ENCODE measurements around the gene HDAC7.

HDAC7 gene

DNA sequence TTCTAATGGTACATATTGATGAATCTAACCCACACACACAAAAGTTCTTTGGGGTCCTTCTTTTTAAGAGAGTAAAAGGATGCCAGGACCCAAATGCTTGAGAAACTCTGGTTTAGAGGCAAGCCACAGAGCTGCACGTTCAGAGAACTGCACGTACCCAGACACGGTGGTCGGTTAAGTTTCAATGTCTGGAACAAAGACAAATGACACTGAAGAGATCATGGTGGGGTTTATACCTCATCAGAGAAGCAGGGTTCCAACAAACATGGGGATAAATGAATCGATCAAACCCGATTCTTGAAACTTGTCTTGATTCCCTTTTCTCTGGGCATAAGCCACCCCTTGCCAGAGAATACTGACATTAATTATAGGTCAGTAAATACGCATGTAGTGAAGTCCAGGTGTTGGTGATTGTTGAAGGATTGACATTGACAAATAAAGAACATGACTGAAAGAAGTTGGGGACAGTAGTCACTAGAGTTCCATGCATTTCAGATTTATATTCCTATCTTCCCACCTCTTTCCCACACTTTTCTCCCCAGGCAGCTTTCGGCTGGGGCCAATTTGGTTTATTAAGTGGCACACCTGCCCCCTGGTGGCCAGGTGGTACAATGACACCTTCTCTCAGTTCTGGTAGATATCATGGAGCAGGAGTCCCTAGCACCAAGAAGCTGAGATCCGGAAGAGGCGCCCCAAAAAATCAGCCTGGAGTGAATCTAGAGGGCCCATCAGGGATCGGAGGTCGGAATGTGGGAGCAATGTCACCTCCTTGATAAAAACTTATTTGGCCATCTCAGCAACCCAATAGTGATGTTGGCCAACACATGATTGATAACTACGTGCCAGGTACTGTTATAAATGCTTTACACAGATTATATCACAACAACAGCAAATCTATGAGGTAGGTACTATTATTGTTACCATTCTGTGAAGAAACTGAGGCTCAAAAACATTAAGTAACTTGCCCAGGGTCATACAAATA is 17.8 kb upstream of the HDAC7 start:
- DNase-seq (ENCODE audit: low read depth), result peak; percentile 78
- TF ChIP-seq, protein P1, sequence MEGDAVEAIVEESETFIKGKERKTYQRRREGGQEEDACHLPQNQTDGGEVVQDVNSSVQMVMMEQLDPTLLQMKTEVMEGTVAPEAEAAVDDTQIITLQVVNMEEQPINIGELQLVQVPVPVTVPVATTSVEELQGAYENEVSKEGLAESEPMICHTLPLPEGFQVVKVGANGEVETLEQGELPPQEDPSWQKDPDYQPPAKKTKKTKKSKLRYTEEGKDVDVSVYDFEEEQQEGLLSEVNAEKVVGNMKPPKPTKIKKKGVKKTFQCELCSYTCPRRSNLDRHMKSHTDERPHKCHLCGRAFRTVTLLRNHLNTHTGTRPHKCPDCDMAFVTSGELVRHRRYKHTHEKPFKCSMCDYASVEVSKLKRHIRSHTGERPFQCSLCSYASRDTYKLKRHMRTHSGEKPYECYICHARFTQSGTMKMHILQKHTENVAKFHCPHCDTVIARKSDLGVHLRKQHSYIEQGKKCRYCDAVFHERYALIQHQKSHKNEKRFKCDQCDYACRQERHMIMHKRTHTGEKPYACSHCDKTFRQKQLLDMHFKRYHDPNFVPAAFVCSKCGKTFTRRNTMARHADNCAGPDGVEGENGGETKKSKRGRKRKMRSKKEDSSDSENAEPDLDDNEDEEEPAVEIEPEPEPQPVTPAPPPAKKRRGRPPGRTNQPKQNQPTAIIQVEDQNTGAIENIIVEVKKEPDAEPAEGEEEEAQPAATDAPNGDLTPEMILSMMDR (conservative IDR thresholded peaks at IDR 0.05; ENCODE audit: control insufficient read depth, insufficient read depth, low read depth, low read length), result peak; percentile 73
- H3K4me3 ChIP-seq (ENCODE audit: control insufficient read depth, low read depth, low read length), result no peak overlapping the region

DNA sequence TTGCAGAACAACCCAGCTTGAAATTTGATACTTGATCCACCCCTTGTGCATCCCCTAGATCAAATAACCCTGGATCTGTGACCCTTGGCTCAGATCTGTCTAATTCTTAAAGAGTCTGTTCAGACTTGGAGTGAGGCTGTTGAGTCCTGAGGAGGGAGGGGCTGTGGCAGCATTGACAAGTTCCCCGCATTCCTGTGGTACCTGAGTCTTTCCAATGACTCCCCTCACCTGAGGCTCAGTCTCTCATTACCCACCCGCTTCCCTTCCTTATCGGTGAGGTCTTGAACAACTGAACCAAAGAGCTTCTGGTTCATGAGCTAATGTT is 16.1 kb upstream of the HDAC7 start:
- TF ChIP-seq, protein P1 (conservative IDR thresholded peaks at IDR 0.05; ENCODE audit: control insufficient read depth, insufficient read depth, low read depth, low read length), result no peak
- peak; percentile 37 for DNase-seq (ENCODE audit: low read depth)
- no peak overlapping the region for H3K4me3 ChIP-seq (ENCODE audit: control insufficient read depth, low read depth, low read length)

DNA sequence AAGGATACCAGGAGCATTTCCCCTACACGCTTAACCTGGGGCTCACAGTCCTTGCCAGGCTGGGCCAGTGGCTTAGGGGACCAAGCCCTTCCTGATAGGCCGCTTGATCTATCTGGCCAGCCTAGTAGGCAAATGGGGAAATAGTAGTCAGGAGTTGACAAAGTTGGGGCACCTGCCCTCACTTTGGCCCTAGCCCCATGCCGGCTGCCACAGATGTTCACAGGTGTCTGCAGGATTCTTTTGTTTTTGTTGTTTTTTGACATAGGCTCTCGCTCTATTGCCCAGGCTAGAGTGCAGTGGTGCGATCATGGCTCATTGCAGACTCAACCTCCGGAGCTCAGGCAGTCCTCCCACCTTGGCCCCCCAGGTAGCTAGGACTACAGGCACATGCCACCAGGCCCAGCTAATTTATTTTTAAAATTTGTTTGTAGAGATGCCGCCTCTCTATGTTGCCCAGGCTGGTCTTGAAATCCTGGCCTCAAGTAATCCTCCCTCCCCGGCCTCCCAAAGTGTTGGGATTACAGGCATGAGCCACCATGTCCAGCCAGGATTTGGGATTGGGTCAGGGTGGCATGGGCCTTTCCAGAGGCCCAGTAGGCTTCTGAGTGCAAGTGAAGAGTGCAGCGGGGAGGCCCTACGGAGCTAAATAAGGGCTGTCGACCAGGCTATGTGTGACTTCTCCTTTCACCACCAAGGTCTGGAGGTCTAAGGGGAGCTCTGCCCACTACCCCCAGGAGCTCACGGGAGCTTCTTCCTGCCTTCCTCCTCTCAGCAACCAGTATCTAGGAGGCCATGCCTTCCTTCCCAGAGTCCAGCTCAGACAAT is 15.5 kb upstream of the HDAC7 start:
- DNase-seq (ENCODE audit: low read depth), result no peak
- TF ChIP-seq, protein P1 (conservative IDR thresholded peaks at IDR 0.05; ENCODE audit: control insufficient read depth, insufficient read depth, low read depth, low read length), result no peak
- no peak overlapping the region for H3K4me3 ChIP-seq (ENCODE audit: control insufficient read depth, low read depth, low read length)

DNA sequence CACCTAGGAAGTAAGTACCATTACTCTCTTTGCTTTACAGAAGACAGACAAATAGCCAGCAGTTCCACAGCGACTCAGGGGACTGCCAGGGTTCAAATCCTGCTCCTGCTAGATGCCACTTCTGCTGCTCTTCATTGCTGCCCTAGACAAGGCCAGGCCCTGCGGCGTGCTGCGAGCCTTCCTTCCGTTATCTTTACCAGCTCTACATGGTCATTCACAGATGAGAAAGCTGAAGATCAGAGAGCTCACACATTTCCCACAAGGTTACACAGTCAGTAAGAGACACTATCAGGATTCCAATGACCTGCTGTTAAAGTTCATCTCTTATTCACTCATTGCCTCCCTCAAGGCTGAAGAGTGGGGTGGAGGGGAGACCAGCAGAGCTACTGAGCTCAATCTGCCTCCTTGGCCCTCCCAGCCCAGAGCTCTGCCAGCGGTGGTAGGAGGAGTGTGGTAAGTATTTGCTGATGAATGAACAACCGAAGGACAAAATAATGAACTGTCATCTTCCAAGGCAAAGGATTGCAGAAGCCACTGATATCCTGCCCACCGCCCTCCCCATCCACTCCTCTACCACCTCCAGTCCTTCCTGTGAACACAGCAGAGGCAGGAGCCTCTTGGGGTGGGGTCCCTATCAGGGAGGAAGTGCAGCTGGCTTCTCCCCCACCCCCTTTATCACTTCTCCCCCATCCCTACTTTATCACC is 14.6 kb upstream of the HDAC7 start:
- DNase-seq (ENCODE audit: low read depth), result no peak
- H3K4me3 ChIP-seq (ENCODE audit: control insufficient read depth, low read depth, low read length), result no peak overlapping the region
- TF ChIP-seq, protein P1 (conservative IDR thresholded peaks at IDR 0.05; ENCODE audit: control insufficient read depth, insufficient read depth, low read depth, low read length), result no peak

DNA sequence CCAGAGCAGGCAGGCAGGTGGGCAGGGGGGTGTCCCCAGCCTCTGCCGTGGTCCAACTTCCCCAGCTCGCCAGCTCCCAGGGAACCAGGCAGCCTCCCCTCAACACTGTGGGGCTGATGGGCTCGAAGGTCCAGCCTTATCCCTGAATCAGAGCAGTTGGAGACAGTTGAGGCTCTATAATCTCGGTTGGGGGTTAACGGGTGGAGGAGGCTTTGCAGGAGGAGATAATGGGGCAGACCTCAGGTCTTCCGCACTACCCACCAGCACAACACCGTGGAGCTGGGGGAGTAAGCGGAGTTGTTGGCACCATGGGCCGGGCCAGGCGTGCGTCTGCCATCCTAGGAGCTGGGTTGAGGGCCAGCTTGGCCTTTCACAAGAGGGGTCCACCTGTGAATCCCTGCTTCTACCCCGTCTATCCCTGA is 13.9 kb upstream of the HDAC7 start:
- H3K4me3 ChIP-seq (ENCODE audit: control insufficient read depth, low read depth, low read length), result no peak overlapping the region
- DNase-seq (ENCODE audit: low read depth), result no peak
- TF ChIP-seq, protein P1 (conservative IDR thresholded peaks at IDR 0.05; ENCODE audit: control insufficient read depth, insufficient read depth, low read depth, low read length), result no peak

DNA sequence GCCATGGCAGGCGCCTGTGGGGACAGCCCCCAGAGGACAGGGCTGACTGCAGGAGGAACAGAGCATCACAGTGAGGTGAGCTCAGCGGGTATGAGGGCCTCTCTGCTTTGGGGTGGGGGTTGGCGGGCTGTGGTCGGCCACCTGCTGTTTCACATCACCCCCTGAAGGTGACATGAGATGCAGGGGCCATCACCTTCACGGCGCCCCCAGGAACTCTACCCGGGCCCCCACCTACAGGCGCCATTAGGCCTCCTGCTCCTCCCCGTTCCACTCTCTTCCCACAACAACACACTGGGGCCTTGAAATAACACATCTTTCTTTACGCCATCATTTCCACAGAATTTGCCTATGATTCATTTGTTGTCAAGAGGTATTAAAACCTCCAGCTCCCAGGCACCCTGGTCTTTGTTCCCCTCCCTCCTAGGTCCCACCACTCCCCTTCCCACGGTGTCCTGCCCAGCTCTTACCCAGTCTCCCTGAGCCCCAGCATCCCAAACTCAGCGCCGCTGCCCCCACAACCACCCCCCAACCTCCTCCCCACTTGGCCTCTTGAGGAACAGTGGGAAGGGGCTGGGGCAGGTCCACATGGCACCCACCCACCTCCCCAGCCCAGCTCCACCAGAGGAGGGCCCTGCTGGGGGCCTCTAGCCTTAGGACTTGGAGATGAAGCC is 12.7 kb upstream of the HDAC7 start:
- H3K4me3 ChIP-seq (ENCODE audit: control insufficient read depth, low read depth, low read length), result no peak overlapping the region
- TF ChIP-seq, protein P1 (conservative IDR thresholded peaks at IDR 0.05; ENCODE audit: control insufficient read depth, insufficient read depth, low read depth, low read length), result no peak
- no peak for DNase-seq (ENCODE audit: low read depth)

Data from fibroblast of mammary gland (primary cell).